Measurements from ENCODE around the gene RAB3B.
"Not testable (repeated sequence)": the region's sequence is repeated elsewhere in the genome, so short reads cannot be mapped to it uniquely, and the experiment has no call there.

RAB3B gene

DNA sequence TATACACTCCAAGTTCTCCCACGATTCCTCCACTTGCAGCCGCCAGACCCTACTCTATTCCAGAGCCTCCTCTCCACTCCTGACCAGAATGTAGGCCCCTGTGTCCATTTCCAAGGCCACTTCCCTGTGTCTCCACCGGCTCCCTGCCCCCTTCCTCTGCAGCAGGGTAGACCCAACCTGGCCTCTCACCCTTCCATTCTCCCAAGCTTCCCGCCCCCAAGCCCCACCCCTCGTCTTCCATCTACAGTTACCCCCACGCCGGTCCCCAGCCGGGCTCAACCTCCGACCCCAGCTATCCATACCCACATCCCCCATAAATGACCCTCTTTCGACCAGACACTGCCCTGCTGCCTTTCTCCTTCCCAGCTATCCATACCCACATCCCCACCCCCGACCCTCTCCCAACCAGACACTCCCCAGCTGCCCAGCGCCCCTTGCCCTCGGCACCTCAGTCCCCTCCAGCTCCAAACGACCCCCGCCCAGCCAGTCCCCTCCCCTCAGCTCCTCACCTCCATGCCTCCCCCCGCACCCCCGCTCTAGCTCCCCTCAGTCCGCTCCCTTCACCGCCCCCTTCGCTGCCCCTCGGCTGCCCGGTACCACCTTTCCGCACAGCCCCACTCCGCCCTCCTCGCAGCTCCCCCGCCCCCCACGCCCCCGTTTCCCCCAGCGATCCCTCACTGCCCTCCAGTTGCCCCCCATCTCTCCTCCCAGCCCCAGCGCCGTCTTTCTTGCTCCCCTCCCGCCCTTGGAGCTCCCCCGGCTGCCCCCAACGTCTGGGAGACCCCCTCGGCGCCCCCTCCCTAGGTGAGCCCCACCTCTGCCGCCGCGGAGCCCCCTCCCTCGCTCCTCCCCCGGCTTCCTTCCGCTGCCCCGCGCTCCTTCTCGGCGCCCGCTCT lies 670 bp downstream of the RAB3B start:
- no peak for DNase-seq (ENCODE audit: low read depth in 3 of 3, low spot score in 1 of 3)

DNA sequence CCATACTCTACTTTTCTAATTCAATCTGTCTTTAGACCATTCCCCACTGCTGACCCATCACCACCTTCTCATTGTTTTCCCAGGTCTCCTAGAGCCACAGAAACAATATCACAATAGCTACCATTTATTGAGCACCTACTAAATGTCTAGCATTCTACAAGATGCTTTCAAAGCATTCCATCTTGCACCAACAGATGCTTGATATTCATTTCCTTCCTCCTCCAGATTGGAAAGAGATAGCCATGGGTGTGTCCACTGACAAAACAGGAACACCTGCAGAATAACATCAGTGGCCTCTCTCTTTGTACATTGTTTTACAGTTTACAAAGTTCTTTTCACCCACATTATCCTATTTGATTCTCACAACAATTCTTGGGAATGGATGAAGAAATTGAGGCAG lies 2.2 kb downstream of the RAB3B start:
- no peak for DNase-seq (ENCODE audit: low read depth in 3 of 3, low spot score in 1 of 3)

DNA sequence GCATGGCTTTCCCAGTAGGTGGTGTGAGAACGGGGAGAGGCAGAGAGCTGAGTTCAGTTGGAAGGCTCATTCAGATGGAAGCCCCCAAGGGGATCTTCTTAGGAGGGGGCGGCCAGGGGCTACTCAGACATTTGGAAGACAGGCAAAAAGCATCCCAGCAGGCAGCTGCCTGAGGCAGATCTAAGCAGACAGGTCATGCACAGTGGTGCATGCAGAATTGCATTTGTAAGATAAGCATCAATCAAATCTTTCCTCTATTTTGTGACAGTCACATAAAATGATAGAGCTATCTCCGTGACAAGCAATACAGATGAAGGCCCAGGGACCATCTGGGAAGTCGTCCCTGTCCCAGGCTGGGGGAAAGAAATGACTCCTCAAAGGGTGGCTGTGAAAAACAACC lies 3.8 kb downstream of the RAB3B start:
- DNase-seq (ENCODE audit: low read depth in 3 of 3, low spot score in 1 of 3) = no peak

DNA sequence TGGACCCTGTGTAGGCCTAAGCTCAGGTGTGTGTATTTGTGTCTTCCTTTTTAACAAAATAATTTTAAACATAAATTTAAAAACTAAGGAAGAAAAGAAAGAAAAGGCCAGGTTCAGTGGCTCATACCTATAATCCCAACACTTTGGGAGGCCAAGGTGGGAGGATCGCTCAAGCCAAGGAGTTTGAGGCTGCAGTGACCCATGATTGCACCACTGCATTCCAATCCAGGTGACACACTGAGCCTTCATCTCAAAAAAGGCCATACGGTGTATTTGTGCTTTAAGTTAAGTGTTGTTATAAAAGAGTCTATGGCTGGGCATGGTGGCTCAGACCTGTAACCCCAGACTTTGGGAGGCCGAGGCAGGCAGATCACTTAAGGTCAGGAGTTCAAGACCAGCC lies 8.3 kb downstream of the RAB3B start:
- no peak for DNase-seq (ENCODE audit: low read depth in 3 of 3, low spot score in 1 of 3)

DNA sequence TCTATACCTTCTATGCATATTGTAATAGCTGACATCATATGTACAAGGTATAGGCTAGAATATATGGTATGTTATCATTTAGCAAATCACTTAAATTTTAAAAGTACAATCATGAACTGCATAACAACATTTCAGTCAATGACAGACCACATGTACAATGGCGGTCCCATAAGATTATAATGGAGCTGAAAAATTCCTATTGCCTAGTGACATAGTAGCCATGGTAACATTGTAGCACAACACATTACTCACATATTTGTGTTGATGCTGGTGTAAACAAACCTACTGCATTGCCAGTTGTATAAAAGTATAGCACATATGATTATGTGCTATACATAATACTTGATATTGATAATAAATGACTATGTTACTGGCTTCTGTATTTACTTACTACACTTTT lies 8.9 kb downstream of the RAB3B start:
- no peak for DNase-seq (ENCODE audit: low read depth in 3 of 3, low spot score in 1 of 3)

DNA sequence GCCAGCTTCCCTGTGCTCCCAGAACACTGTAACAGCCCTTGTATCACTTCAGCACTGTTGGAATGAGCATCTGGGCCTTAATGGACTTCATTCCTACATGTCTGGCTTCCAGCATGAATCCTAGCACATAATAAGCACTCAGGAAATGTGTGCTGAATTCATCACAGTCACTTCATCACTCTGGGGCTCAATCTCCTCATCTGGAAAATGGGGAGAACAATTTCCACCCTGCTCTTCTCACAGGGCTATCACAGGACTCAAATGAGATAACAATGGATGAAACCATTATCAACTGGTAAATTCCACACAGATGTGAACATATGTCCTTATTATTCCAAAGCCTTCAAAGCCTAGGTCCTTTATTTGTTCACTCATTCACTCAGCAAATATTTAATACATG lies 12.4 kb downstream of the RAB3B start:
- no peak for DNase-seq (ENCODE audit: low read depth in 3 of 3, low spot score in 1 of 3)

DNA sequence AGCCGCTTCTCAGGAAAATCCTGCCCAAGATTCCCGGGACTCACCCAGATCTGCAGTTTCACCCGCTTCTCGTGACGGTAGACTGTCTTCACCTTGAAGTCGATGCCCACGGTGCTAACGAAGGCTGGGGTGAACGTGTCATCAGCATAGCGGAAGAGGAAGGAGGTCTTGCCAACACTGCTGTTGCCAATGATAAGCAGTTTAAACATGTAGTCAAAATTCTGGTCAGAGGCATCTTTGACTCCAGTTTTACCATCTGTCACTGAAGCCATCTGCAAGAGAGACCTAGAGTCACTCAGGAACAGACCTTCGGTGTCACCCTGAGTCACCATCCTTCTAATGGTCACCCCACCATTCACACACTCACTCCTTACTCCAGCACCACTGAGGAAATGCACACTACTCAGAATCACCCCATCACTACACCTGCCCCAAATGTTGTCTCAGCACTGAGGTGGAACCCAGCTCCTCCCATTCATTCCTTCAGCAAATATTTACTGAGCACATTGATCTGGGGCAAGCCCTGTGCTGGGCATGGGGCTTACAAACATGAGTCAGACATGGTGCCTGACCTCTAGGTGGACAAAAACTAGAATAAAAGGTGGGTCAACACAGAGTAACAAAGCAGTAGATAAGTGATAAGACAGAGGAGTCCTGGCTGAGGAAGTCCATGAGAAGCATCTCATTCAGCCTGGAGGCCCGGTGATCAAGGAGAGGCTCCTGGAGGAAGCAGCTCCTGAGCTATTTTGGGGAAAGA lies 13.5 kb downstream of the RAB3B start:
- no peak for DNase-seq (ENCODE audit: low read depth in 3 of 3, low spot score in 1 of 3)

DNA sequence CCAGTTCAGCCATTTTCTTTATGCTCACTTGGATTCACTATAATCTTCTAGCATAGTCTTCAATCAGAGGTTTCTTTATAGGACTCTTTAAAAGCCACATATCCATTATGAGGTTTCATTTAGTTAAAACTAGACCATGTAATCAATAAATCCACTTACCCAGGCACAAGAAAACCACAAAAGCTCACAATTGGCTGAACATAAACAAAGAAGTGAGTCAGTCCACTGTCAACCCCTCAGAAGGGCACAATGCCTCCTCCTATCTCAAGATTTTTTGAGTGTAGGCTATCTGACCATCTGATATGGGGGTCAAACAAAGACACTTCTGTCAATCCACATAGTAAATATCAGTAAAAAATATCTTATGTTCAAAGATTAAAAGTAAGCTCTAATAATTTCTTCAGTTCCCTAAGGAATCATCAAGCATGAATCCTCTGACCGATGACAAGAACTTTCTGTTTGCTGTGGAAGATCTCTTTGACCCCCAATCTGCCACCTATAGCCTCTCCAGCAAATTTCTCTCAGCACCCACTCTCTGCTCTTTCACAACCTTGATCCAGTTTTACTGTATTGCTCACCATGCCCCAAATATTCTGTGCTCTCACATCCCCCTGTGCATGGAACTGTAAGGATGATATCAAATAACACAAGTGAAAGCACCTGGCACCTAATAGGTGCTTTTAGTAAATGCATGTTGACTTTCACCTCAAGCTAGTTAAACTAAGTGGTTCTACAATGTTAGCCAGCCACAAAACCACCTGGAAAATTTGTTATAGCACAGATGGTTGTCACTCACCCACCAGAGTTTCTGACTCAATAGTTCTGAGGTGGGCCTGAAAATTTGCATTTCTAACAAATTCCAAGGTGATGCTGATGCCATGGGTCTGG lies 16.7 kb downstream of the RAB3B start:
- no peak for DNase-seq (ENCODE audit: low read depth in 3 of 3, low spot score in 1 of 3)

DNA sequence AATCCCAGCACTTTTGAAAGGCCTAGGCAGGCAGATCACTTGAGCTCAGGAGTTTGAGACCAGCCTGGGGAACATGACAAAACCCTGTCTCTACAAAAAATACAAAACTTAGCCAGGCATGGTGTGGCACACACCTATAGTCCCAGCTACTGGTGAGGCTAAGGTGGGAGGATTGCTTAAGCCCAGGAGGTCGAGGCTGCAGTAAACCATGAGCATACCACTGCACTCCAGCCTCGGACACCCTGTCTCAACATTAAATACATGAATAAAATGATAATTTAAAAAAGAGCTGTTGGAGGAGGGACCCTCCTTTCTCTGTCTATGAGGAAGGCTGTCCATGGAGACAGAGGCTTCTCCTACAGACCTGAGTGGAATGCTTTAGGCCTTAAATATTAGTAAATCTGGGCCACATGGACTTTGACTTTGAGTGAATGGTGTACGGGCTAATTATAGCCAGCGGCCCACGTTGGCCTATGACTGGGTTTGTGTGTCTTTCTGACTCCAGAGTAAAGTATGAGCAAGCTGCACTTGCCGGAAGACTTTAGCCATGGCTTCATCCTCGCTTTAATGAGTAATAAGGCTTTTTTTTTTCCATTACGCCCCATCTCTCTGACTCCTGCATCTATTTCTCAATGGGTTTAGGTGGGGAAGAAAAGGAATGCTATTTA lies 21.3 kb downstream of the RAB3B start:
- no peak for DNase-seq (ENCODE audit: low read depth in 3 of 3, low spot score in 1 of 3)

DNA sequence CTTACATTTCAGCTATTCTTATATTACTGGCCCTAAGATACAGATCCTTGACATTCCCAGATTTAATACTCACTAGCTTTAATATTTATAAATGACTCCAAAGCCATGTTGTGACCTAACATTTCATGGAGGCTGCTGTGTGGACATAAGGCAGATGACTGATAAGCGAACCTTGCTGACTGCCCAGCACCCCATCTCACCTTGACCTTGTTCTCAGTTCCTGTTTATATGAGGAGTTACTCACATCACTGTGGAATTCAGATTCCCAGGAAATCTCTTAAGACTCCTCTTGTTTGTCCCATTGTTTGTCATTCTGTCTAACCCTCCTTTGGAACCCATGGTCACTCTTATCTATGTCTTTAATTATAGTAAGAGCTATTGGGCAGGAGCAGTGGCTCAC lies 21.9 kb downstream of the RAB3B start:
- no peak for DNase-seq (ENCODE audit: low read depth in 3 of 3, low spot score in 1 of 3)

DNA sequence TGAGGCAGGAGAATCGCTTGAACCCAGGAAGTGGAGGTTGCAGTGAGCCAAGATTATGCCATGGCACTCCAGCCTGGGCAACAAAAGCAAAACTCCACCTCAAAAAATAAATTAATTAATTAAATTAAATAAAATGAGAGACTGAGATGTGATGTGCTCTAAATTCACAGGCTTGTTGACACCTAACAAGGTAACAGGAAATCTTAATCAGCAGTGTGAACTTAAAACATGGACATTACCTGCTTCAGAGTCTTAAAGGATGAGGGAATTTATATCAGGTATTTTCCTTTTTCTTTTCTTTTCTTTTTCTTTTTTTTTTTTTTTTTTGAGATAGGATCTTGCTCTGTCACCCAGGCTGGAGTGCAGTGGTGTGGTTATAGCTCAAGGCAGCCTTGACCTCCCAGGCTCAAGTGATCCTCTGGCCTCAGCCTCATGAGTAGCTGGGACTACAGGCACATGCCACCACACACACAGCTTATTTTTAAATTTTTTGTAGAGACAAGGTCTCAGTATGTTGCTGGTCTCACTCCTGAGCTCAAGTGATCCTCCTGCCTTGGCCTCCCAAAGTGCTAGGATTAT lies 23.2 kb downstream of the RAB3B start:
- DNase-seq (ENCODE audit: low read depth in 3 of 3, low spot score in 1 of 3) = not testable (repeated sequence)

DNA sequence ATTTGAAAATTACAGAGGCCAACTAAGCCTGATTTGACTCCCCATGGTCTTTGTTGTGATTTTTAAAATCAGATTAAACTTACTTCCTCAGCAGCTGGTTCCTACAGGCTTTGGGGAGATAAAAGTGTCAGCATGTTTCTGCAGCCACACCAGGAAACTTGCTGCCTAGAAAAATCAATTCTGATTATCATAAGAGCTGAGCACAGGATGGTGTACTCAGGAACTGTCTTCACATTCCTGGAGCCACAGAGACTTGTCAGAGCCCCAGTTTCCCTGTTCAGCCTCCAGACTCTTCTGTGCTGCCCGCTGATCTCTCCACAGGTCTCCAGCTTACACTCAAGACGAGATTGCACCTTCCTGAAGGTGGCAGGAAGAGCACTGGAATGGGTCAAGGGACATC lies 23.9 kb downstream of the RAB3B start:
- DNase-seq (ENCODE audit: low read depth in 3 of 3, low spot score in 1 of 3) = no peak

DNA sequence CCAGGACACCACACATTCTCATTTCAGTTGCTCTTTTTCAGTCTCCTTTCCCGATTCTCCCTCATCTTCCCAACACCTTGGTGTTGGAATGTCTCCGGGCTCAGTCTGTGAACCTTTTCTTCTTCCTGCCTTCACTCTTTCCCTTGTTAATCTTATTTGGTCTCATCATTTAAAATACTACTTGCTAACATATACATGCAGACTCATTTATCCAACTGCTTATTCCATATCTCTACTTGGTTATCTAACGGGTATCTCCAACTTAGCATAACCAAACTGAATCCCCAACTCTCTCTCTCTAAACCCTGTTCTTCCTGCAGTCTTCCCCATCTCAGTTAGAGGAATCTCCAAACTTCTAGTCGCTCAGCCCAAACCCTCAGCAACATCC lies 26.2 kb downstream of the RAB3B start:
- no peak for DNase-seq (ENCODE audit: low read depth in 3 of 3, low spot score in 1 of 3)

DNA sequence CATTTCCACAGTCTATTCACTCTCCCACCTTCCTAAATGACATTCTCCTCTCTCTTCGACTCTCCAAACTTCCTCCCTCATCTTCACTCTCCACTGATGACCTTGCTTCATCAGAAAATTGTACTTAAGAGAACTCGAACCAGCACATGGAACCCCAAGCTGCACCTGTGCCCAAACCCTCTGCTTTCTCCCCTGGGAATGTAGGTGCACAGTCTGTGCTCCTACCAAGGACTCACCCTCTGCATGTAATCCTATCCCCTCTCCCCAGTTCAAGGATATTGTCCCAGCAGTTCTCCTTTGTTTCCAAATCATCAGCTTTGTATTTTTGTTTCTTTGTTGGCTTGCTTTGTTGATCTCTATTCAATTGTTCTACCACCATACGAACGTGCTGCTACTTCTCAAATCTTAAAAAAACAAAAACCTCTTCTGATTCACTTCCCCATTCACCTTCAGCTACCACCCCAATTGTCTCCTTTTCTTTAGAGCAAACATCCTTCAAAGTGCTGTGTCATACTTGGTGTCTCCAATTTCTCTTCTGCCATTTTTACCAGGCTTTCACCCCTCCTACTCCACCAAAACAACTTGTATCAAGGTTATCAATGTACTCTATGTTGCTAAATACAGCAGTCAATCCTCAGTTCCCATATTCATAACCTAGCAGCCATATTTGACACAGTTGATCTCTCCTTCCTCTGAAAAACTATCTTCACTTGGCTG lies 26.8 kb downstream of the RAB3B start:
- no peak for DNase-seq (ENCODE audit: low read depth in 3 of 3, low spot score in 1 of 3)

DNA sequence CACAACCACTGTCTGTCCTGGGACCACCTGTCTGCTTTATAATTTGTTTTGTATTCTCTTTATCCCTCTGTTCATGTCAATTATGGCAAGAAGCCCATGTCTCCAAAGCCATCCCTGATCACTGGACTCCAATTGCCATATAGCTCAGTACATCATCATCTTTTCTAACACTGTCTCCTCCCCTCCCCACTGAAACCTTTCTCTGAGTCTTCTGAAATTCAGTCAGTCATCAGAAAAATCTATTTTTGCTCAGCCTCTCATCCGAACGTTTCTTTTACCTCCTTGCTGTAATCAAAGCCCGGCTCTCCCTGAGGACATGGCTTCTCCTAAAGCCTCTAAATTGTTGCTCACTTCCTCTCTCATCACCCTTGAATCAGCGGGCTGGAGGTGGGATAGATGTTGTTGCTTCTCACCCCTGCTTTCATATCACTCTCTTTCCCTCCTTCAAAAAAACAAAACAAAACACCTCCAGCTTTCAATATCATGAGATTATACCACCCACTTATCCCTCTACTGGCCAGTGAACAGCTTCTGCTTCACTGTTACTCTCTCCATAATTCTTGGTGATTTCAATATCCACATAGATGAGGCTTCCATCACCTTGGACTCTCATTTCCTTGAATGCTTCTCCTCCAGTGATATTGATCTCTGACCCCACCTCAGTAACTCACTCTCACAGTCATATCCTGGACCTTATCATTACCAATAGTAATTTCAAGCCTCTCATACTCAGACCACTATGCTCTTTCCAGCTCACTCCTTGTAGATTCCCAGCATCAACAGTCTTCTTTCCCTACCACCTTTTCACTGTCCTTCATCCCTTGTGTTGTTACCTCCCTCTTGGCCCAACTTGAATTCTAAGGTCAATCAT lies 27.8 kb downstream of the RAB3B start:
- DNase-seq (ENCODE audit: low read depth in 3 of 3, low spot score in 1 of 3) = no peak

DNA sequence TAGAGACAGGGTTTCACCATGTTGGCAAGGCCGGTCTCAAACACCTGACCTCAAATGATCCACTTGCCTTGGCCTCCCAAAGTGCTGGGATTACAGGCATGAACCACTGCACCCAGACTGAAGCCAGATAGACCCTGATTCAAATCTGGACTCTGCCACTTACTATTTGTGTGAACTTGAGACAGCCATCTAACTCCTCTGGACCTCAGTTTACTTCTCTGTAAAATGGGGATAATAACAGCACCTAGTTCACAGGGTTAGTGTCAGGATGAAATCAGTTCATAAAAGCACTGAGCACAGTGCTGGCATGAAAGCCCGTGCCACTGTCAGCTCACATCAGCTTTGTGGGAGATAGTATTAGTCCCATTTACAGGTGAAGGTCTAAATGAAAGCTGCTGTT lies 28.5 kb downstream of the RAB3B start:
- DNase-seq (ENCODE audit: low read depth in 3 of 3, low spot score in 1 of 3) = no peak

DNA sequence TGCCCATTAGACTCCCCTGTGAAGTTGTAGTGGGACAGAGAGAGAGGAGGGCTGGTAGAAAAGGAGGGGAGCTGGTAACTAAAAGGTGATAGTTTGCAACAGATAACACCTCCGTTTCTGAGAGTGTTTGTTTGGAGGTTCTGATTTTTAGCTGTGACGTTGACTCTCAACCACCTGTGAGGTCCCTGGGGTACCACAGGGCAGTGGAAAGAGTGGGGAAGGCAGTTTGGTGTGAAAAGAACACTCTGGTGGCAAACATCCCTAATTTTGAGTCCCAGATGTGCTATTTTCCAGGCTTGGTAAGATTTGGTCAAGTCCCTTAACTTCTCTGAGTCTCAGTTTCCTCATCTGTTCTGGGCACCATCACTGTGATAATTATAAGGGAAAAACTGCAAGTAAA lies 29.3 kb downstream of the RAB3B start:
- DNase-seq (ENCODE audit: low read depth in 3 of 3, low spot score in 1 of 3) = no peak

DNA sequence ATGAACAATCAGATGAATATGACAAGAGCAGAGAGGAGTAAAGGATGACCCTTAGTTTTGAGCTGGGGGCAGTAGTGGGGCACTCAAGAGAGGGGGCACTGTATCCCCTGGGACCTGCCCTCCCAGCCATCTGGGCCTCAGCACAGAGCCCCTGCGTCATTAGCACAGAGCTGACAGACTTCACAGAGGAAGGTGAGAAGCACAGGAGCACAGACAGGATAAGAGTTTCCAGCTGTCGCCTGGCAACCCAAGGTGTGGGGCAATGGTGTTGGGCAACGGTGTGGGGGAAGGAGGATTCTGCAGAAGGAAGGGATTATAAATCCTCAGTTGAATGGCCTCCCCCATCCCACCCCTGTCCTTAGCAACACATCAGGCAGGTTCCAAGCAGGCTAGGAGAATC lies 30.2 kb downstream of the RAB3B start:
- no peak for DNase-seq (ENCODE audit: low read depth in 3 of 3, low spot score in 1 of 3)

DNA sequence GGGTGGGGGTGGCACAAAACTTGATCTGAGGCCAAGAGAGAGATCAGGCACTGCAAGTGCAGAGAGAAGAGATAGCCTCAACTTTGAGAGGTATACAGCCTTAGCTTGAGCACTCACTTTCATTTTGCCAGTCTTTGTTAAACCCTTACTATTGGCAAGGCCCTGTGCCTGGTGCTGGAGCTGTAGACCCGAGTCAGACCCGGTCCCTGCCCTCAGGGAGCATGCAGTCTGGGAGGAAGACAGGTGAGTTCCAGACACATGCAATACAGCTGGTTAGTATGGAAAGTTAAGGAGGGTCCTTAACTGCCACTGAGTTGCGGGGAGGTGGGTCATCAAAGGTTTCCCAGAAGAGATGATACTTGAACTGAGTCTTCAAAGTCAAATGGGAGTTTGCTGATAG lies 31.7 kb downstream of the RAB3B start:
- DNase-seq (ENCODE audit: low read depth in 3 of 3, low spot score in 1 of 3) = no peak

All from stimulated activated CD4-positive, alpha-beta T cell treated with anti-CD3 and anti-CD28 coated beads, TNF-alpha, amount 100 ng/mL, for 1 hour (primary cell).